Smooth muscle cell of trachea (primary cell): ENCODE measurements around the gene ATF7IP. TPM values are rescaled to one million over a fixed set of nuclear protein-coding genes. Genes with fewer than 3 reads are reported as not detected.

Experiments used
- total RNA-seq: library from RNA; depleted of rRNA; stranded (reverse); fragments of >200 nt; gene quantifications from 2 replicates; pipeline ENCODE4 v1.2.1, GENCODE V29; 2014

Gene ATF7IP
- total RNA-seq = 20.5 and 32.0 TPM in 2 replicates

GRCh38 chr12:14365294-14366208, at the start of gene ATF7IP:
Gene ATF7IP (plus strand): TSS chr12:14365682. CDS start chr12:14423916, 58,234 bp downstream.

Other genes with a start within 250 kb of the ATF7IP start
- 2.3 and 3.3 TPM in 2 replicates for gene PLBD1, start 202.2 kb downstream of the ATF7IP start, total RNA-seq